Measurements from ENCODE around the gene ADARB1. TPM values are rescaled to one million over a fixed set of nuclear protein-coding genes. Genes with fewer than 3 reads are reported as not detected.

The ADARB1 gene
- total and polyA plus RNA-seq, 9 of the 15 experiments (the other 6 are each of a cell fraction or from before 2014, with no cell fraction given) = 6.7 to 16.0 (median 8.3) TPM

- Histone ChIP-seq H3K4me3 (no peak overlapping the region), H3K36me3 (ENCODE audit: control insufficient read depth, insufficient read depth, low read length) (no peaks in the 10 kb centered on the region), H3K27ac (ENCODE audit: extremely low read depth, low read depth, low read length) (no peak overlapping the region), H3K79me2 (ENCODE audit: control insufficient read depth, insufficient read depth, low read length) (peaks cover 12% of the 10 kb centered on the region; the same call in 2 of the 3 replicates), H4K20me1 (replicated peaks; ENCODE audit: control insufficient read depth, insufficient read depth, low read length) (no peaks in the 10 kb centered on the region), H3K27me3 (ENCODE audit: control insufficient read depth in 2 of 2, insufficient read depth in 2 of 2, low read length in 2 of 2) (no peaks in the 10 kb centered on the region), H3K9me3 (replicated peaks; ENCODE audit: control insufficient read depth, insufficient read depth, low read depth, low read length) (no peaks in the 10 kb centered on the region), H3K9ac (ENCODE audit: insufficient read depth in 1 of 2, low read depth in 2 of 2, low read length in 2 of 2) (no peak overlapping the region), H2AFZ (ENCODE audit: low read depth, low read length) (no peak overlapping the region), H3K4me2 (ENCODE audit: insufficient read depth, low read length) (no peak overlapping the region), H3K9me1 (ENCODE audit: control insufficient read depth, insufficient read depth, low read length) (no peaks in the 10 kb centered on the region), H3K4me1 (replicated peaks in 1 of 2; ENCODE audit: control insufficient read depth in 2 of 2, insufficient read depth in 2 of 2, low read length in 2 of 2) (peaks cover 18 to 43% of the 10 kb centered on the region in 2 experiments)
- ChIA-PET POLR2A (interaction anchor here (0.6 kb wide), 1 partner anchor 146 kb away, joined by 3 read pairs; no protein-coding TSS in a partner anchor), CTCF (ENCODE audit: low intra/inter-chr PET ratio) (no interaction called here)
- ATAC-seq (no peak), FAIRE-seq (no peak), DNase-seq (ENCODE audit: extremely low read depth in 1 of 4, low spot score in 3 of 4) (no peak)
- TF ChIP-seq FOXJ3 (CRISPR knock-in tag; IDR thresholded peaks at IDR 0.05) (no peak), BRCA1 (IDR thresholded peaks at IDR 0.05) (no peak), BRCA1 (CRISPR knock-in tag; IDR thresholded peaks at IDR 0.05) (no peak), ZNF696 (CRISPR knock-in tag; conservative IDR thresholded peaks at IDR 0.05) (no peak), NRF1 (conservative IDR thresholded peaks at IDR 0.05 in 1 of 2, IDR thresholded peaks at IDR 0.05 in 1 of 2) (no peak), PCBP1 (IDR thresholded peaks at IDR 0.05; ENCODE audit: low read depth, low read length, poor library complexity, severe bottlenecking) (no peak), MYBL2 (IDR thresholded peaks at IDR 0.05; ENCODE audit: low read depth) (no peak), MYBL2 (CRISPR knock-in tag; IDR thresholded peaks at IDR 0.05; ENCODE audit: borderline replicate concordance) (no peak), ZNF668 (CRISPR knock-in tag; IDR thresholded peaks at IDR 0.05) (no peak), ARID3A (IDR thresholded peaks at IDR 0.05; ENCODE audit: borderline replicate concordance, low read depth, low read length) (no peak), SRF (CRISPR knock-in tag; IDR thresholded peaks at IDR 0.05) (no peak), ZBTB5 (IDR thresholded peaks at IDR 0.05) (no peak), IRF1 (CRISPR knock-in tag; IDR thresholded peaks at IDR 0.05; ENCODE audit: borderline replicate concordance) (no peak), CHD1 (IDR thresholded peaks at IDR 0.05; ENCODE audit: low read length) (no peak)
- intact Hi-C loops (cut with micrococcal nuclease) = no loop called here
- 38% methylated on average over 3 of the region's 3 CpGs for whole genome bisulfite sequencing (ENCODE audit: insufficient coverage, low coverage, missing lambda C conversion rate)
- in situ Hi-C loops (cut with MboI) = no loop called here
- BruUV-seq (replicated peaks) = no TSS peak
Measured at GRCh38 chr21:45112371-45112770, 38.0 kb downstream of the ADARB1 start.

All from K562 (cell line).